SKM-1 treated with dmso at 0.1 percent for 144 hours (cell line): ENCODE results near the gene SOX5.
"Not testable (repeated sequence)": the region's sequence is repeated elsewhere in the genome, so short reads cannot be mapped to it uniquely, and the experiment has no call there.

Experiments
- DNase-seq: peaks from one replicate; lab custom pipeline; 2025; ENCODE audit not compliant: unreplicated experiment; lab: John Stamatoyannopoulos, UW

The SOX5 gene

GRCh38 chr12:23504641-23505399 is 444.6 kb downstream of the SOX5 start:
- no peak for DNase-seq

GRCh38 chr12:23504043-23504442 is 445.4 kb downstream of the SOX5 start:
- DNase-seq, result no peak

- DNase-seq, result no peak
These were observed 445.9 kb downstream of the SOX5 start for GRCh38 chr12:23503544-23503943.

GRCh38 chr12:23502259-23502658 is 447.2 kb downstream of the SOX5 start:
- no peak for DNase-seq

- DNase-seq, result no peak
These were observed 454.0 kb downstream of the SOX5 start for GRCh38 chr12:23495472-23495871.

- DNase-seq, result no peak
These were observed 455.8 kb downstream of the SOX5 start for GRCh38 chr12:23493672-23494071.

- DNase-seq, result not testable (repeated sequence)
These were observed 458.4 kb downstream of the SOX5 start for GRCh38 chr12:23491029-23491428.

- no peak for DNase-seq
These were observed 461.3 kb downstream of the SOX5 start for GRCh38 chr12:23488130-23488529.

- no peak for DNase-seq
These were observed 465.2 kb downstream of the SOX5 start for GRCh38 chr12:23484238-23484637.

- DNase-seq, result no peak
These were observed 466.9 kb downstream of the SOX5 start for GRCh38 chr12:23482571-23482970.
